Glutamatergic neuron (in vitro differentiated cells): ENCODE results near the gene PBX1. TPM values are rescaled to one million over a fixed set of nuclear protein-coding genes. Genes with fewer than 3 reads are reported as not detected.

Source experiments
- DNase-seq: peaks from one replicate; pipeline ENCODE4 v3.0.0; 2022
- H3K27ac Mint-ChIP-seq: one replicate; pipeline ENCODE4 v1.8.0; 2020; ENCODE audit warnings: mild to moderate bottlenecking, mixed read lengths, inconsistent platforms; ENCODE audit not compliant: unreplicated experiment
- H3K27me3 Mint-ChIP-seq: one replicate; pipeline ENCODE4 v1.8.0; 2020; ENCODE audit warnings: mild to moderate bottlenecking, moderate library complexity, mixed read lengths, inconsistent platforms; ENCODE audit not compliant: unreplicated experiment
- H3K36me3 Mint-ChIP-seq: one replicate; pipeline ENCODE4 v1.8.0; 2020; ENCODE audit warnings: mild to moderate bottlenecking, mixed read lengths, inconsistent platforms; ENCODE audit not compliant: unreplicated experiment
- H3K4me1 Mint-ChIP-seq: one replicate; pipeline ENCODE4 v1.8.0; 2020; ENCODE audit warnings: mild to moderate bottlenecking, low read depth, mixed read lengths, inconsistent platforms; ENCODE audit not compliant: unreplicated experiment
- H3K4me3 Mint-ChIP-seq: one replicate; pipeline ENCODE4 v1.8.0; 2020; ENCODE audit warnings: mild to moderate bottlenecking, mixed read lengths, inconsistent platforms; ENCODE audit not compliant: unreplicated experiment
- H3K9me3 Mint-ChIP-seq: one replicate; pipeline ENCODE4 v1.8.0; 2020; ENCODE audit warnings: mild to moderate bottlenecking, moderate library complexity, mixed read lengths, inconsistent platforms; ENCODE audit not compliant: unreplicated experiment
- total RNA-seq: library from RNA; stranded (reverse); fragmentation: NEBNext Ultra II Directional; extraction: Animal tissue kit (Norgen Biotek cat#: 25700); gene quantifications from one replicate; pipeline ENCODE4 v1.2.1, GENCODE V29; 2021; ENCODE audit not compliant: unreplicated experiment
- TF ChIP-seq, protein P1 (sequence below): fragments of 200-600 bp; sonication (generic); IDR thresholded peaks from one replicate; pipeline ENCODE4 v1.5.0; 2021; ENCODE audit not compliant: partially characterized antibody, unreplicated experiment

Gene PBX1
- total RNA-seq, 1 donor from 2014 or later: 98.7 TPM

DNA sequence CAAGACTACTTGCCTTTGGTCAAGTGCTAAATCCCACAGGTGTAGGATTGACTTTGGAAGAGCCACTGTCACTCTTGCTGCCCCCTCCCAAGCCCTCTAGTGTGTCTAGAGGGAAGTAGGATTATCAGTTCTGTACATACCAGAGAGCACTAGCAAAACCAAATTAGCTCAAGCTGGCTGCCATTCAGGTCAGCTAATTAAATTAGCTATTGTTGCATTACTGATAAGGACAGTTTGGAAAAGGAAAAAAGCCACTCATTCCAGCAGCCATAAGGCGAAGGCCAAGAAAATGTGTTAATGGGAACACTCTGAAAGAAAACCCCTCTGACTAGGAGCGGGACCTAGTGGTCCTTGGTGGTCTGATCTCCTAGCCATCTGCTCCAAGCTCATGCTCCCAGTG, 321.7 kb downstream of the PBX1 start:
- Mint-ChIP-seq H3K4me3 (no peak overlapping the region), H3K27me3 (no peaks in the 10 kb centered on the region), H3K9me3 (peaks cover 2% of the 10 kb centered on the region), H3K36me3 (no peaks in the 10 kb centered on the region), H3K4me1 (no peaks in the 10 kb centered on the region), H3K27ac (no peak overlapping the region)
- TF ChIP-seq, protein P1, sequence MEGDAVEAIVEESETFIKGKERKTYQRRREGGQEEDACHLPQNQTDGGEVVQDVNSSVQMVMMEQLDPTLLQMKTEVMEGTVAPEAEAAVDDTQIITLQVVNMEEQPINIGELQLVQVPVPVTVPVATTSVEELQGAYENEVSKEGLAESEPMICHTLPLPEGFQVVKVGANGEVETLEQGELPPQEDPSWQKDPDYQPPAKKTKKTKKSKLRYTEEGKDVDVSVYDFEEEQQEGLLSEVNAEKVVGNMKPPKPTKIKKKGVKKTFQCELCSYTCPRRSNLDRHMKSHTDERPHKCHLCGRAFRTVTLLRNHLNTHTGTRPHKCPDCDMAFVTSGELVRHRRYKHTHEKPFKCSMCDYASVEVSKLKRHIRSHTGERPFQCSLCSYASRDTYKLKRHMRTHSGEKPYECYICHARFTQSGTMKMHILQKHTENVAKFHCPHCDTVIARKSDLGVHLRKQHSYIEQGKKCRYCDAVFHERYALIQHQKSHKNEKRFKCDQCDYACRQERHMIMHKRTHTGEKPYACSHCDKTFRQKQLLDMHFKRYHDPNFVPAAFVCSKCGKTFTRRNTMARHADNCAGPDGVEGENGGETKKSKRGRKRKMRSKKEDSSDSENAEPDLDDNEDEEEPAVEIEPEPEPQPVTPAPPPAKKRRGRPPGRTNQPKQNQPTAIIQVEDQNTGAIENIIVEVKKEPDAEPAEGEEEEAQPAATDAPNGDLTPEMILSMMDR: no peak
- no peak for DNase-seq

- no peaks in the 10 kb centered on the region for H3K36me3 Mint-ChIP-seq
Measured at GRCh38 chr1:164885311-164885710, 326.3 kb downstream of the PBX1 start.

GRCh38 chr1:164886101-164886500, 327.1 kb downstream of the PBX1 start:
- H3K27ac Mint-ChIP-seq: no peak overlapping the region
- no peaks in the 10 kb centered on the region for H3K4me1 Mint-ChIP-seq
- H3K27me3 Mint-ChIP-seq: no peaks in the 10 kb centered on the region
- no peak for DNase-seq
- TF ChIP-seq, protein P1: no peak
- no peak overlapping the region for H3K4me3 Mint-ChIP-seq
- H3K36me3 Mint-ChIP-seq: no peaks in the 10 kb centered on the region
- no peaks in the 10 kb centered on the region for H3K9me3 Mint-ChIP-seq

More at GRCh38 chr1:164885311-164885710, 326.3 kb downstream of the PBX1 start:
- Mint-ChIP-seq H3K9me3 (no peaks in the 10 kb centered on the region), H3K27ac (no peak overlapping the region), H3K27me3 (no peaks in the 10 kb centered on the region), H3K4me1 (no peaks in the 10 kb centered on the region), H3K4me3 (no peak overlapping the region)
- TF ChIP-seq, protein P1: no peak
- DNase-seq: no peak

- no peak for DNase-seq
- Mint-ChIP-seq H3K36me3 (no peaks in the 10 kb centered on the region), H3K4me3 (no peak overlapping the region), H3K27me3 (no peaks in the 10 kb centered on the region), H3K9me3 (peaks cover 2% of the 10 kb centered on the region), H3K27ac (no peak overlapping the region), H3K4me1 (no peaks in the 10 kb centered on the region)
- TF ChIP-seq, protein P1: no peak
Measured at GRCh38 chr1:164891615-164892014, 332.6 kb downstream of the PBX1 start.

GRCh38 chr1:164895026-164895912, 336.3 kb downstream of the PBX1 start:
- no peaks in the 10 kb centered on the region for H3K4me1 Mint-ChIP-seq
- peaks cover 2% of the 10 kb centered on the region for H3K9me3 Mint-ChIP-seq
- H3K27ac Mint-ChIP-seq: no peak overlapping the region
- TF ChIP-seq, protein P1: no peak
- H3K27me3 Mint-ChIP-seq: no peaks in the 10 kb centered on the region
- peaks cover 12% of the 10 kb centered on the region for H3K36me3 Mint-ChIP-seq
- H3K4me3 Mint-ChIP-seq: no peak overlapping the region
- DNase-seq: no peak
